Activated CD8-positive, alpha-beta memory T cell treated with anti-CD3 and anti-CD28 coated beads, Interleukin-2, amount 50 U/mL, for 24 hours (primary cell): ENCODE measurements around the gene APOL4.
"Not testable (repeated sequence)": the region's sequence is repeated elsewhere in the genome, so short reads cannot be mapped to it uniquely, and the experiment has no call there.

ENCODE experiments used
- DNase-seq: peaks from one replicate; pipeline ENCODE4 v3.0.0-alpha.2; 2020; ENCODE audit errors: extremely low read depth

APOL4 gene

GRCh38 chr22:36231051-36231450 lies 29.4 kb upstream of the APOL4 start:
- DNase-seq, result not testable (repeated sequence)

DNA sequence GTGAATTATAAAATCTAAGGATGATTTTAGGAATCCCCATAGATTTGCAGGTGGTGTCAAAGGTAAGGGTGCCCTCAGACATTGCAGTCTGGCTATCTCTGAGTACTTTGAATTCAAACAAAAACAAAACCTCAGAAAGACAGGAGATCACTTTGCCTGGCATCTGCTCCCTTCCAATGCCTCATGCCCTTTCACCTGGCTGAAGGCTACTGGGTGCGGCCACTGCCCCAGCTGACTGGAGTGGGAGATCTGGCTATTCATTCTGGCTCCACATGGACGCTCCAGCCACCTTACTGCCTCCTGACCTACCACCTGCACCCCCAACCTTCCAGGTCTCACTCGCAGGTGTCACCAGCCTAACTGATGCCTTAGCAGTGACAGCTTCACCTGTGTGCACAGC lies 28.0 kb upstream of the APOL4 start:
- DNase-seq, result not testable (repeated sequence)

GRCh38 chr22:36228944-36229343 lies 27.3 kb upstream of the APOL4 start:
- DNase-seq, result no peak

- not testable (repeated sequence) for DNase-seq
These were observed 26.8 kb upstream of the APOL4 start for GRCh38 chr22:36228369-36228768.

- no peak for DNase-seq
These were observed 26.2 kb upstream of the APOL4 start for GRCh38 chr22:36227806-36228205.

DNA sequence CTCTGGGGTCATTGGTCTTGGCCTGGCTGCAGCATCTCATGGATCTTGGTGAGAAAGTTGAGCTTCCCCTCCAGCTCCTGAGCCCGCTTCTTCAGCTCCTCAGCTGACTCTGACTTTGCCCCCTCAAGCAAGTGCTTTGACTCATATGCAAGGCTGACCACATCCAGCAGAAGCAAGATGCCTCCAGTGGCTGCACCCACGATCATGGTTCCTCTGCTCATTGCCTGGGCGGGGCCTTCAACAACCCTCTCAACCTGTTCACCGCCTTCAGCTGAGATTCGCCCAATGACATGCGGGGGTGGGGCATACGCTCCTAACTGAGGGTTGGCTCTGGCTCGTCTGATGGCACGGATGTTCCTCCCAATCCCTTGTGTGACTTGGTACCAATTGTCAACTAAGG lies 25.8 kb upstream of the APOL4 start:
- no peak for DNase-seq

DNA sequence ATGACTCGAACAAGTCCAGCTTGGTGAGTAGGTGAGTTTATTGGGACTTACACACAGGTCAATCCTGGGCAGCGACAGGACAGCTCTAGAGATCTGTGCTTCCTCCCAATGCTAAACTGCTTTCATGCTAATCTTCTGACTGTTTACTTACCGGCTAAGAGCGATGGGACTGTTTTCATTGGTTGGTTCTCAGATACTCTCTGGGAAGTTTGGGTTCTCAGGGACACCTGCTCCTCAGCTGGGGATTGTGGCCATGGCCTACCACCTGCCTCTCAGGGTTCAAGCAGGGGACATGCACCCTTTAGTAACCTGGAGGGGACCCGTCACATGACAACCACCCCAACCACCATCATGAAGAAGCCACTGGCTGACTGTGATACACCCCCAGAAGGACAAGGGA lies 24.6 kb upstream of the APOL4 start:
- no peak for DNase-seq

DNA sequence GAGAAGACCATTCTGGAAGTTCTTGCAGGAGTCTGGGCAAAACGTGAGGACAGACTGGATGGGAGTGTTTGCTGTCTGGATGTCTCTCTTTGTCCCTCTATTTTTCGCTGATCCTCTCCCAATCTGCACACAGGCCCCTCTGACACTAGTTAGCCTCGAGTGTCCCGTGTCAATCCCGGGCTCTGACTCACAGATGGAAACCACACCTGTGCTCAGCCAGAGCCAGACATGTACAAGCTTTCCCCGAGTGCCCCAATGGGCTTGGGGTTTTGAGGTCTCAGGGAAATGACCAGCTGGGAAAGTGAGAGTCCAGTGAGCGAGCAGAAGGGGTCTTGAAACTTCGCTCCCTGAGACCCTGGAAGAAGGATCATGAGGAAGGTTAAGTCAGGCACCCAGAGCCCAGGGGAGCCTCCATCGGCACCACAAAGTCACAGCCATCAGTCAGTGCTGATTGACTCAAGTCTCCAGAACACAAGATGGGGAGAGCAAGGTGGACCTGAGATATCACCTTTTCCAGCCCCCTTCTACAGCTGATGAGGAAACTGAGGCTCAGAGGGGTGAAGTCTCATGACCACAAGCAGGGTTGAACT lies 23.8 kb upstream of the APOL4 start:
- DNase-seq, result no peak

DNA sequence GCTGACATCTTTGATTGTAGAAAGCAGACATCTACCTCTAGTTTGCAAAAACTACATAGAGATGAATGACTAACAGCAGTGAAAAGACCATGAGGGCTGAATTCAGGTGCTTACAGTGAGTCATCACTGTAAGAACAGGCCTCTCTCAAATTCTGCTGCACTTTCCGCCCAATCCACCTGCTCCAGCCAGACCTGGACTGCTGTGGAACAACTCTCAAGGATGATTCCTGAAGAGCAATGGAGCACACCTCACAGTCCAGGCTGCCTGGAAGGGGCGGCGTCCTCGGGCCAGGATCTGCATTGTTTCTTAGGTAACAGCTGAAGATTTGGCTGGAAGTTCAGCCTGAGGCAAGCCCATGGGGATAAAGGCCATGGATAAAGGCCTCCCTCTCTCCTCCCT lies 22.6 kb upstream of the APOL4 start:
- no peak for DNase-seq

GRCh38 chr22:36223504-36223903 lies 21.9 kb upstream of the APOL4 start:
- DNase-seq, result no peak

- no peak for DNase-seq
These were observed 21.4 kb upstream of the APOL4 start for GRCh38 chr22:36222887-36223450.

- DNase-seq, result no peak
These were observed 20.5 kb upstream of the APOL4 start for GRCh38 chr22:36221799-36222751.

- no peak for DNase-seq
These were observed 18.9 kb upstream of the APOL4 start for GRCh38 chr22:36220451-36220921.

DNA sequence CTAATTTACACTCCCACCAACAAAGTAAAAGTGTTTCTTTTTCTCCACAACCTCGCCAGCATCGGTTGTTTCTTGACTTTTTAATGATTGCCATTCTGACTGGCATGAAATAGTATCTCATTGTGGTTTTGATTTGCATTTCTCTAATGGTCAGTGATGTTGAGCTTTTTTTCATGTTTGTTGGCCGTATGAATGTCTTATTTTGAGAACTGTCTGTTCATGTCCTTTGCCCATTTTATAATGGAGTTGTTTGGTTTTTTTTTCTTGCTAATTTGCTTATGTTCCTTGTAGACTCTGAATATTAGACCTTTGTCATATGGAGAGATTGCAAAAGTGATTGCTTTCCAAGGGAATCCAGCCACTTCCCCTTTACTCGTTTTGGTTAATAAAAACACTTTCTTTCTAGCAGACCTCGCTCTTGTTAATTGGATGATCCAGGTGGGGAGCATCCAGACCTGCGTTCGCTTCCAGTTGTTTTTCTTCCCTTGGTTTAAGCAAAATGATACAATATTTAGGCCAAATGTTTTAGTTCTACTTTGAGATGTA lies 17.1 kb upstream of the APOL4 start:
- no peak for DNase-seq

GRCh38 chr22:36215981-36216380 lies 14.4 kb upstream of the APOL4 start:
- DNase-seq, result no peak

- DNase-seq, result no peak
These were observed 12.0 kb upstream of the APOL4 start for GRCh38 chr22:36213586-36213985.

GRCh38 chr22:36212901-36213300 lies 11.3 kb upstream of the APOL4 start:
- no peak for DNase-seq

DNA sequence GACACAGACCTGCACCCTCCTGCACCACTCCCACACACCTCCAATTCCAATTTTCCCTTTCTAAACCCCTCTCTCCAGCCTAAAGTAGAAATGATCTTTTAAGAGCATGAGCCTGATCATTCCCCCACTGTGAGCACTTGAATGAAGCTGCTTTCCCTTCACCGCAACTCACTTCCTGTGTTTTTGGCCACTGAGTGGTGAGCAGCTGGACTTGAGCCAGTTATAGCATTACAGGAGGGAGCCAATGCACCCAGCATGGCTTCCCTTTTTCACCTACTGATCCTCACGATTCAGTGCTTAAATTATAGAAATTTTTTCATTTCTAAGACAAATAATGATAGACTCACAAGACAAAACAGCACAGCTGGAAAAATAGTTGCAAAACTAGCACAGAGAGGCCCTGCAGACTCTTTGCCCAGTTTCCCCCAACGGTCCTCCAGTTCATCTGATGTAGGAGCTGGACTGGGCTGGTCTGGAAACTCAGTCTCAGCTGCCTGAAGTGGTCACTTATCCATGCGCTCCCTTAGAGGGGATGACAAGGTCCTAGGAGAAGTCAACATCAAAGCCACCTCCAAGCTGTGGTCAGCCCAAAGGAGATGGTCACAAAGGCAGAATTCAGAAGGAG lies 9.7 kb upstream of the APOL4 start:
- no peak for DNase-seq

GRCh38 chr22:36210224-36210623 lies 8.6 kb upstream of the APOL4 start:
- no peak for DNase-seq

DNA sequence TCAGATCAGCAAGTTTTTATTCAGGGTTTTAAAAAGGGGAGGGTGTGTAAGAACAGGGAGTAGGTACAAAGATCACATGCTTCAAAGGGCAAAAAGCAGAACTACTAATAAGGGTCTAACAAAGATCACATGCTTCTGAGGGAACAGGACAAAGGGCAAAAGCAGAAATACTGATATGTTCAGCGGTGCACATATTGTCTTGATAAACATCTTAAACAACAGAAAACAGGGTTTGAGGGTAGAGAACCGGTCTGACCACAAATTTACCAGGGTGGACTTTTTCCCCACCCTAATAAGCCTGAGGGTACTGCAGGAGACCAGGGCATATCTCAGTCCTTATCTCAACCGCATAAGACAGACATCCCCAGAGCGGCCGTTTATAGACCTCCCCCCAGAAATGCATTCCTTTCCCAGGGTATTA lies 7.9 kb upstream of the APOL4 start:
- DNase-seq, result not testable (repeated sequence)

DNA sequence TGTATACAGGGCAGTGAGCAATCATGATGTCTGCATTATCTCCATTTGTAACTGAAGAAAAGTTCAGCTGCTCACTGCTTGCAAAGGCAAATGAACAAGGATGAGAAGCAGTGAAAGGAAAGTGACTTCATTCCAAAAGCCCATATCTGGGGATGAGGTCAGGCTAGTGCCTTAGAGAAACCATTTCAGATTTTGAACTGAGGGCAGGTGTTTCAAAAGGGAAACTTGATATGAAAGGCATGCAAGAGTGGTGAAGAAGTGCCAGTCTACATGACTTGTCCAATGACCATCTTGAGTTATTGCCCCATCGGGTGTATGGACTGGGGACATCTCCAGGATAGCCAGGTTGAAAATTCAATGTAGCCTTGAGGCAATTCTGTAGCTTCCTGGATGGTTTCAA lies 7.3 kb upstream of the APOL4 start:
- DNase-seq, result no peak

GRCh38 chr22:36208162-36208765 lies 6.7 kb upstream of the APOL4 start:
- DNase-seq, result no peak
